Measurements from ENCODE around the gene LRMDA.

Gene LRMDA

GRCh38 chr10:75677541-75677940 lies 246.1 kb downstream of the LRMDA start:
- Histone ChIP-seq H3K79me1 (ENCODE audit: low read length) (no peaks in the 10 kb centered on the region), H2BK15ac (replicated peaks; ENCODE audit: low read depth) (no peak overlapping the region), H3K36me3 (ENCODE audit: control insufficient read depth, insufficient read depth, low read length) (no peaks in the 10 kb centered on the region), H3K27me3 (ENCODE audit: insufficient read depth, low read length, poor library complexity) (no peaks in the 10 kb centered on the region), H3K4me3 (ENCODE audit: low read length) (no peak overlapping the region), H3K18ac (ENCODE audit: low read length) (no peak overlapping the region), H2AK5ac (ENCODE audit: low read length) (no peak overlapping the region), H3K56ac (ENCODE audit: low read length) (no peak overlapping the region), H3K4me1 (ENCODE audit: control insufficient read depth, low read depth, low read length) (no peaks in the 10 kb centered on the region), H4K5ac (ENCODE audit: low read length) (no peak overlapping the region), H2BK5ac (ENCODE audit: low read length) (no peak overlapping the region), H3K79me2 (ENCODE audit: control insufficient read depth, insufficient read depth, low read length) (no peaks in the 10 kb centered on the region), H3K23ac (ENCODE audit: low read length) (no peak overlapping the region), H3K9ac (ENCODE audit: low read length) (no peak overlapping the region), H2BK120ac (ENCODE audit: low read depth, low read length) (no peak overlapping the region), H4K8ac (ENCODE audit: low read depth, low read length) (no peak overlapping the region), H3K27ac (ENCODE audit: low read depth, low read length) (no peak overlapping the region), H3K4ac (ENCODE audit: low read depth, low read length) (no peak overlapping the region), H3K4me2 (ENCODE audit: low read length) (no peak overlapping the region)
- no CpG with 5 or more reads among the region's 3 CpGs for WGBS (ENCODE audit: extremely low coverage, insufficient coverage, low lambda C conversion rate)
- no peak for DNase-seq

GRCh38 chr10:75678527-75678926 lies 247.1 kb downstream of the LRMDA start:
- H2BK120ac ChIP-seq (ENCODE audit: low read depth, low read length) = no peak overlapping the region
- H2BK15ac ChIP-seq (replicated peaks; ENCODE audit: low read depth) = no peak overlapping the region
- no peak overlapping the region for H3K9ac ChIP-seq (ENCODE audit: low read length)
- H3K27me3 ChIP-seq (ENCODE audit: insufficient read depth, low read length, poor library complexity) = no peaks in the 10 kb centered on the region
- no peaks in the 10 kb centered on the region for H3K79me2 ChIP-seq (ENCODE audit: control insufficient read depth, insufficient read depth, low read length)
- H4K8ac ChIP-seq (ENCODE audit: low read depth, low read length) = no peak overlapping the region
- DNase-seq = no peak
- no peak overlapping the region for H3K18ac ChIP-seq (ENCODE audit: low read length)
- H3K56ac ChIP-seq (ENCODE audit: low read length) = no peak overlapping the region
- H4K5ac ChIP-seq (ENCODE audit: low read length) = no peak overlapping the region
- H3K4me2 ChIP-seq (ENCODE audit: low read length) = no peak overlapping the region
- no peak overlapping the region for H2BK5ac ChIP-seq (ENCODE audit: low read length)
- H2AK5ac ChIP-seq (ENCODE audit: low read length) = no peak overlapping the region
- H3K23ac ChIP-seq (ENCODE audit: low read length) = no peak overlapping the region
- no peak overlapping the region for H3K27ac ChIP-seq (ENCODE audit: low read depth, low read length)
- no CpG with 5 or more reads among the region's 4 CpGs for WGBS (ENCODE audit: extremely low coverage, insufficient coverage, low lambda C conversion rate)
- no peaks in the 10 kb centered on the region for H3K4me1 ChIP-seq (ENCODE audit: control insufficient read depth, low read depth, low read length)
- H3K4ac ChIP-seq (ENCODE audit: low read depth, low read length) = no peak overlapping the region
- H3K4me3 ChIP-seq (ENCODE audit: low read length) = no peak overlapping the region
- no peaks in the 10 kb centered on the region for H3K79me1 ChIP-seq (ENCODE audit: low read length)
- H3K36me3 ChIP-seq (ENCODE audit: control insufficient read depth, insufficient read depth, low read length) = no peaks in the 10 kb centered on the region

- Histone ChIP-seq H2BK120ac (ENCODE audit: low read depth, low read length) (no peak overlapping the region), H3K23ac (ENCODE audit: low read length) (no peak overlapping the region), H3K79me1 (ENCODE audit: low read length) (no peaks in the 10 kb centered on the region), H3K4ac (ENCODE audit: low read depth, low read length) (no peak overlapping the region), H3K27me3 (ENCODE audit: insufficient read depth, low read length, poor library complexity) (no peaks in the 10 kb centered on the region), H4K8ac (ENCODE audit: low read depth, low read length) (no peak overlapping the region), H4K5ac (ENCODE audit: low read length) (no peak overlapping the region), H3K36me3 (ENCODE audit: control insufficient read depth, insufficient read depth, low read length) (no peaks in the 10 kb centered on the region), H2BK5ac (ENCODE audit: low read length) (no peak overlapping the region), H3K9ac (ENCODE audit: low read length) (no peak overlapping the region), H3K4me2 (ENCODE audit: low read length) (no peak overlapping the region), H3K4me1 (ENCODE audit: control insufficient read depth, low read depth, low read length) (no peaks in the 10 kb centered on the region), H3K27ac (ENCODE audit: low read depth, low read length) (no peak overlapping the region), H2BK15ac (replicated peaks; ENCODE audit: low read depth) (no peak overlapping the region), H3K56ac (ENCODE audit: low read length) (no peak overlapping the region), H3K79me2 (ENCODE audit: control insufficient read depth, insufficient read depth, low read length) (no peaks in the 10 kb centered on the region), H3K4me3 (ENCODE audit: low read length) (no peak overlapping the region), H3K18ac (ENCODE audit: low read length) (no peak overlapping the region), H2AK5ac (ENCODE audit: low read length) (no peak overlapping the region)
- no peak for DNase-seq
- no CpG with 5 or more reads among the region's 2 CpGs for WGBS (ENCODE audit: extremely low coverage, insufficient coverage, low lambda C conversion rate)
These were observed 248.1 kb downstream of the LRMDA start for GRCh38 chr10:75679536-75679935.

GRCh38 chr10:75681334-75681733 lies 249.9 kb downstream of the LRMDA start:
- Histone ChIP-seq H3K4me2 (ENCODE audit: low read length) (no peak overlapping the region), H3K23ac (ENCODE audit: low read length) (no peak overlapping the region), H2AK5ac (ENCODE audit: low read length) (no peak overlapping the region), H3K56ac (ENCODE audit: low read length) (no peak overlapping the region), H3K9ac (ENCODE audit: low read length) (no peak overlapping the region), H4K5ac (ENCODE audit: low read length) (no peak overlapping the region), H3K79me2 (ENCODE audit: control insufficient read depth, insufficient read depth, low read length) (no peaks in the 10 kb centered on the region), H2BK120ac (ENCODE audit: low read depth, low read length) (no peak overlapping the region), H3K36me3 (ENCODE audit: control insufficient read depth, insufficient read depth, low read length) (no peaks in the 10 kb centered on the region), H3K27me3 (ENCODE audit: insufficient read depth, low read length, poor library complexity) (no peaks in the 10 kb centered on the region), H3K4me1 (ENCODE audit: control insufficient read depth, low read depth, low read length) (no peaks in the 10 kb centered on the region), H3K18ac (ENCODE audit: low read length) (no peak overlapping the region), H3K4ac (ENCODE audit: low read depth, low read length) (no peak overlapping the region), H4K8ac (ENCODE audit: low read depth, low read length) (no peak overlapping the region), H3K79me1 (ENCODE audit: low read length) (no peaks in the 10 kb centered on the region), H2BK5ac (ENCODE audit: low read length) (no peak overlapping the region), H3K27ac (ENCODE audit: low read depth, low read length) (no peak overlapping the region), H3K4me3 (ENCODE audit: low read length) (no peak overlapping the region), H2BK15ac (replicated peaks; ENCODE audit: low read depth) (no peak overlapping the region)
- no peak for DNase-seq
- WGBS (ENCODE audit: extremely low coverage, insufficient coverage, low lambda C conversion rate) = no CpG with 5 or more reads among the region's 7 CpGs

- H3K36me3 ChIP-seq (ENCODE audit: control insufficient read depth, insufficient read depth, low read length) = no peaks in the 10 kb centered on the region
- DNase-seq = no peak
- no peaks in the 10 kb centered on the region for H3K27me3 ChIP-seq (ENCODE audit: insufficient read depth, low read length, poor library complexity)
- H3K79me2 ChIP-seq (ENCODE audit: control insufficient read depth, insufficient read depth, low read length) = no peaks in the 10 kb centered on the region
- H4K5ac ChIP-seq (ENCODE audit: low read length) = no peak overlapping the region
- no peak overlapping the region for H3K18ac ChIP-seq (ENCODE audit: low read length)
- no peak overlapping the region for H3K9ac ChIP-seq (ENCODE audit: low read length)
- H3K27ac ChIP-seq (ENCODE audit: low read depth, low read length) = no peak overlapping the region
- H2BK5ac ChIP-seq (ENCODE audit: low read length) = no peak overlapping the region
- no peaks in the 10 kb centered on the region for H3K4me1 ChIP-seq (ENCODE audit: control insufficient read depth, low read depth, low read length)
- no peaks in the 10 kb centered on the region for H3K79me1 ChIP-seq (ENCODE audit: low read length)
- no peak overlapping the region for H2BK15ac ChIP-seq (replicated peaks; ENCODE audit: low read depth)
- H3K4me2 ChIP-seq (ENCODE audit: low read length) = no peak overlapping the region
- no peak overlapping the region for H2AK5ac ChIP-seq (ENCODE audit: low read length)
- H3K23ac ChIP-seq (ENCODE audit: low read length) = no peak overlapping the region
- no peak overlapping the region for H4K8ac ChIP-seq (ENCODE audit: low read depth, low read length)
- H3K4ac ChIP-seq (ENCODE audit: low read depth, low read length) = no peak overlapping the region
- no peak overlapping the region for H3K56ac ChIP-seq (ENCODE audit: low read length)
- no CpG with 5 or more reads among the region's 11 CpGs for WGBS (ENCODE audit: extremely low coverage, insufficient coverage, low lambda C conversion rate)
- no peak overlapping the region for H2BK120ac ChIP-seq (ENCODE audit: low read depth, low read length)
- no peak overlapping the region for H3K4me3 ChIP-seq (ENCODE audit: low read length)
These were observed 251.5 kb downstream of the LRMDA start for GRCh38 chr10:75682649-75683557.

GRCh38 chr10:75685187-75685586 lies 253.8 kb downstream of the LRMDA start:
- Histone ChIP-seq H3K9ac (ENCODE audit: low read length) (no peak overlapping the region), H3K4me1 (ENCODE audit: control insufficient read depth, low read depth, low read length) (no peaks in the 10 kb centered on the region), H4K5ac (ENCODE audit: low read length) (no peak overlapping the region), H3K23ac (ENCODE audit: low read length) (no peak overlapping the region), H2BK5ac (ENCODE audit: low read length) (no peak overlapping the region), H3K56ac (ENCODE audit: low read length) (no peak overlapping the region), H3K4me3 (ENCODE audit: low read length) (no peak overlapping the region), H2BK15ac (replicated peaks; ENCODE audit: low read depth) (no peak overlapping the region), H3K27me3 (ENCODE audit: insufficient read depth, low read length, poor library complexity) (no peaks in the 10 kb centered on the region), H3K79me2 (ENCODE audit: control insufficient read depth, insufficient read depth, low read length) (no peaks in the 10 kb centered on the region), H4K8ac (ENCODE audit: low read depth, low read length) (no peak overlapping the region), H3K36me3 (ENCODE audit: control insufficient read depth, insufficient read depth, low read length) (no peaks in the 10 kb centered on the region), H2AK5ac (ENCODE audit: low read length) (no peak overlapping the region), H3K4ac (ENCODE audit: low read depth, low read length) (no peak overlapping the region), H3K4me2 (ENCODE audit: low read length) (no peak overlapping the region), H2BK120ac (ENCODE audit: low read depth, low read length) (no peak overlapping the region), H3K18ac (ENCODE audit: low read length) (no peak overlapping the region), H3K79me1 (ENCODE audit: low read length) (no peaks in the 10 kb centered on the region), H3K27ac (ENCODE audit: low read depth, low read length) (no peak overlapping the region)
- WGBS (ENCODE audit: extremely low coverage, insufficient coverage, low lambda C conversion rate) = no CpG with 5 or more reads among the region's 1 CpG
- no peak for DNase-seq
